Keratinocyte (primary cell): Measurements from ENCODE around the gene DPF3. TPM values are rescaled to one million over a fixed set of nuclear protein-coding genes. Genes with fewer than 3 reads are reported as not detected.

Source experiments
- DNase-seq: peaks from one replicate; pipeline ENCODE4 v3.0.0-alpha.2; 2011; ENCODE audit warnings: low read depth, missing footprints, low spot score
- FAIRE-seq: peaks from 2 replicates; lab custom pipeline; 2011; peaks lifted over from hg19 to GRCh38; lab: Jason Lieb, UNC
- H2AFZ ChIP-seq: 2 replicates; pipeline ENCODE4 v1.6.0; 2012; ENCODE audit warnings: low read length, control low read depth, inconsistent platforms; ENCODE audit not compliant: control insufficient read depth
- H3K27ac ChIP-seq: 2 replicates; pipeline ENCODE4 v1.5.1; 2011; ENCODE audit warnings: low read length; ENCODE audit not compliant: control insufficient read depth, insufficient read depth
- H3K27me3 ChIP-seq: 3 replicates; pipeline ENCODE4 v1.6.0; 2011; ENCODE audit warnings: low read length; ENCODE audit not compliant: control insufficient read depth, insufficient read depth; ENCODE audit errors: extremely low read depth
- H3K36me3 ChIP-seq, 2 experiments: 2 replicates in 1 of 2; 3 replicates in 1 of 2; pipeline ENCODE4 v1.5.1; 2011; ENCODE audit warnings: low read length in 2 of 2, mild to moderate bottlenecking in 1 of 2; ENCODE audit not compliant: control insufficient read depth in 2 of 2, insufficient read depth in 2 of 2; ENCODE audit errors: extremely low read depth in 1 of 2
- H3K4me1 ChIP-seq: 3 replicates; pipeline ENCODE4 v1.5.1; 2011; ENCODE audit warnings: low read length; ENCODE audit not compliant: control insufficient read depth, insufficient read depth; ENCODE audit errors: extremely low read depth
- H3K4me2 ChIP-seq: 3 replicates; pipeline ENCODE4 v1.6.0; 2011; ENCODE audit warnings: low read depth, low read length; ENCODE audit not compliant: control insufficient read depth, insufficient read depth; ENCODE audit errors: extremely low read depth
- H3K4me3 ChIP-seq, 3 experiments: fragments of 200-600 bp in 1 of 3; sonication (generic) in 1 of 3; 2 replicates in 2 of 3; 3 replicates in 1 of 3; pipeline ENCODE4 v1.5.1; 2011 to 2016; ENCODE audit warnings: low read length in 3 of 3, mild to moderate bottlenecking in 3 of 3, control low read depth in 2 of 3, inconsistent platforms in 1 of 3, low read depth in 1 of 3, mixed read lengths in 1 of 3, mixed run types in 1 of 3, moderate library complexity in 1 of 3; ENCODE audit not compliant: control insufficient read depth in 2 of 3, insufficient read depth in 2 of 3; ENCODE audit errors: extremely low read depth in 1 of 3
- H3K79me2 ChIP-seq: 2 replicates; pipeline ENCODE4 v1.6.0; 2012; ENCODE audit warnings: low read length; ENCODE audit not compliant: control insufficient read depth, insufficient read depth
- H3K9ac ChIP-seq: 3 replicates; pipeline ENCODE4 v1.6.0; 2011; ENCODE audit warnings: low read length; ENCODE audit not compliant: control insufficient read depth, insufficient read depth; ENCODE audit errors: extremely low read depth
- H3K9me1 ChIP-seq: 3 replicates; pipeline ENCODE4 v1.6.0; 2011; ENCODE audit warnings: low read length; ENCODE audit not compliant: control insufficient read depth, insufficient read depth; ENCODE audit errors: extremely low read depth
- H3K9me3 ChIP-seq: 2 replicates; pipeline ENCODE4 v1.5.1; 2012; ENCODE audit warnings: low read depth, low read length; ENCODE audit not compliant: control insufficient read depth
- H4K20me1 ChIP-seq: 3 replicates; pipeline ENCODE4 v1.6.0; 2011; ENCODE audit warnings: low read length; ENCODE audit not compliant: control insufficient read depth, insufficient read depth; ENCODE audit errors: extremely low read depth
- EZH2 ChIP-seq: IDR thresholded peaks from one replicate; pipeline ENCODE4 v1.6.1; 2012; ENCODE audit warnings: inconsistent platforms, mild to moderate bottlenecking, low read length, moderate library complexity
- dilution Hi-C: fragments of 300-500 bp; cut with MboI; formaldehyde crosslinking; loops from one replicate; pipeline ENCODE4 v1.7.0; 2020; ENCODE audit warnings: low sequenced_read_pairs; ENCODE audit not compliant: extremely low pct_ligation_motif_present
- polyA plus RNA-seq, 5 experiments: library from polyadenylated mRNA; depleted of rRNA in 3 of 5; stranded (reverse) in 3 of 5; stranded (forward) in 1 of 5; unstranded in 1 of 5; fragments of >200 nt; gene quantifications; 1 replicate in 1 of 5; 2 replicates in 3 of 5; 3 replicates in 1 of 5; pipeline versions ENCODE4 v1.2.1 to v1.2.3, GENCODE V29; 2011 to 2012; ENCODE audit warnings: missing spikeins in 2 of 5, low read depth in 1 of 5, low replicate concordance in 1 of 5
- TF ChIP-seq, protein P1 (sequence below), 3 experiments: IDR thresholded peaks in 1 of 3; conservative IDR thresholded peaks in 1 of 3; optimal IDR thresholded peaks in 1 of 3; 2 replicates in 2 of 3; 3 replicates in 1 of 3; pipeline versions ENCODE3 to v1.5.1; 2011; ENCODE audit warnings: low read length in 3 of 3, mild to moderate bottlenecking in 3 of 3, moderate library complexity in 2 of 3, control low read depth in 1 of 3, inconsistent platforms in 1 of 3; ENCODE audit not compliant: insufficient read depth in 2 of 3; ENCODE audit errors: extremely low read depth in 1 of 3

The DPF3 gene
- polyA plus RNA-seq, 1 donor (not counting 4 experiments of a cell fraction or from before 2014, with no cell fraction given) = 1.1 TPM

DNA sequence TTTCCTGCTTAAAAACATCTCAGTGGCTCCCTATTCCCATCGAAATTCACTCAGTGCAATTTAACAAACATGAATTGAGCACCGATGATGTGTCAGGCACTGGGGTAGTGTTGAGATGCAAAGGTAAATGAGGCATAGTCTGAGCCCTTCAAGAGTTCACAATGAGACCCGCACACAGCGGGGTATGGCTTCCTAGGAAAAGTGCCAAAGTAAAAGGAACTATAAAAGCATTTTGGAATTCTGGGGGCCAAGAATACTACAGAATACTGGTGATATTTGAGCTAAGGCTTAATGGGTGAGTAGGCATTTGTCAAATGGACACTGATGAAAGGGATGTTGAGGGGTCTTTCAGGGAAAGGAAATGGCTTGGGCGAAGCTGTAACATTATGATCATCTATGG, 315.4 kb downstream of the DPF3 start:
- Histone ChIP-seq H3K4me2 (no peak overlapping the region), H3K4me1 (no peaks in the 10 kb centered on the region), H3K9ac (no peak overlapping the region), H2AFZ (no peak overlapping the region), H3K9me3 (no peaks in the 10 kb centered on the region), H3K79me2 (no peaks in the 10 kb centered on the region), H3K4me3 (no peak overlapping the region), H3K27ac (no peak overlapping the region), H3K27me3 (peaks cover 7% of the 10 kb centered on the region), H3K36me3 (no peaks in the 10 kb centered on the region), H3K9me1 (no peaks in the 10 kb centered on the region), H4K20me1 (no peaks in the 10 kb centered on the region)
- DNase-seq (no peak), FAIRE-seq (no peak)
- TF ChIP-seq, protein P1, sequence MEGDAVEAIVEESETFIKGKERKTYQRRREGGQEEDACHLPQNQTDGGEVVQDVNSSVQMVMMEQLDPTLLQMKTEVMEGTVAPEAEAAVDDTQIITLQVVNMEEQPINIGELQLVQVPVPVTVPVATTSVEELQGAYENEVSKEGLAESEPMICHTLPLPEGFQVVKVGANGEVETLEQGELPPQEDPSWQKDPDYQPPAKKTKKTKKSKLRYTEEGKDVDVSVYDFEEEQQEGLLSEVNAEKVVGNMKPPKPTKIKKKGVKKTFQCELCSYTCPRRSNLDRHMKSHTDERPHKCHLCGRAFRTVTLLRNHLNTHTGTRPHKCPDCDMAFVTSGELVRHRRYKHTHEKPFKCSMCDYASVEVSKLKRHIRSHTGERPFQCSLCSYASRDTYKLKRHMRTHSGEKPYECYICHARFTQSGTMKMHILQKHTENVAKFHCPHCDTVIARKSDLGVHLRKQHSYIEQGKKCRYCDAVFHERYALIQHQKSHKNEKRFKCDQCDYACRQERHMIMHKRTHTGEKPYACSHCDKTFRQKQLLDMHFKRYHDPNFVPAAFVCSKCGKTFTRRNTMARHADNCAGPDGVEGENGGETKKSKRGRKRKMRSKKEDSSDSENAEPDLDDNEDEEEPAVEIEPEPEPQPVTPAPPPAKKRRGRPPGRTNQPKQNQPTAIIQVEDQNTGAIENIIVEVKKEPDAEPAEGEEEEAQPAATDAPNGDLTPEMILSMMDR (optimal IDR thresholded peaks at IDR 0.05 in 1 of 3, IDR thresholded peaks at IDR 0.05 in 1 of 3, conservative IDR thresholded peaks at IDR 0.05 in 1 of 3; ENCODE audit: extremely low read depth in 1 of 3, insufficient read depth in 2 of 3, low read length in 3 of 3) = no peak
- no peak for TF ChIP-seq EZH2
- dilution Hi-C loops = no loop called here

- DNase-seq (no peak), FAIRE-seq (no peak)
- no peak for TF ChIP-seq EZH2
- TF ChIP-seq, protein P1 (optimal IDR thresholded peaks at IDR 0.05 in 1 of 3, IDR thresholded peaks at IDR 0.05 in 1 of 3, conservative IDR thresholded peaks at IDR 0.05 in 1 of 3; ENCODE audit: extremely low read depth in 1 of 3, insufficient read depth in 2 of 3, low read length in 3 of 3) = no peak
- no peaks in the 10 kb centered on the region for H3K36me3 ChIP-seq
- no peak overlapping the region for H2AFZ ChIP-seq
- H3K27me3 ChIP-seq = peaks cover 7% of the 10 kb centered on the region
- no peaks in the 10 kb centered on the region for H3K9me1 ChIP-seq
- no peak overlapping the region for H3K9ac ChIP-seq
- no peaks in the 10 kb centered on the region for H4K20me1 ChIP-seq
- dilution Hi-C loops = no loop called here
- no peaks in the 10 kb centered on the region for H3K79me2 ChIP-seq
- H3K27ac ChIP-seq = no peak overlapping the region
- H3K4me1 ChIP-seq = no peaks in the 10 kb centered on the region
- no peak overlapping the region for H3K4me2 ChIP-seq
- no peak overlapping the region for H3K4me3 ChIP-seq
- H3K9me3 ChIP-seq = no peaks in the 10 kb centered on the region
Measured at GRCh38 chr14:72577521-72577920, 316.4 kb downstream of the DPF3 start.
